Activated naive CD8-positive, alpha-beta T cell treated with anti-CD3 and anti-CD28 coated beads, Interleukin-2, amount 10 ng/mL, durations not matched to agents 7 days and 5 days (primary cell): ENCODE measurements around the gene HYOU1. TPM values are rescaled to one million over a fixed set of nuclear protein-coding genes. Genes with fewer than 3 reads are reported as not detected.

Source experiments
- ATAC-seq: fragments of 150-1000 bp; cut with Tn5 transposase; one replicate; pipeline ENCODE4 v1.10.0; 2021; ENCODE audit warnings: low read depth, moderate library complexity
- POLR2A ChIA-PET: fragments of 350-600 bp; sonication (Branson Sonifier 250); formaldehyde crosslinking; loops from one replicate; lab custom pipeline; 2021; ENCODE audit warnings: antibody characterized with exemption; lab: Charles Lee
- DNase-seq: peaks from one replicate; pipeline ENCODE4 v3.0.0; 2021
- H3K27ac Mint-ChIP-seq: one replicate; pipeline ENCODE4 v1.8.0; 2022; ENCODE audit warnings: mild to moderate bottlenecking, mixed read lengths
- H3K27me3 Mint-ChIP-seq: one replicate; pipeline ENCODE4 v1.8.0; 2022; ENCODE audit warnings: mild to moderate bottlenecking, moderate library complexity, mixed read lengths
- H3K36me3 Mint-ChIP-seq: one replicate; pipeline ENCODE4 v1.8.0; 2021; ENCODE audit warnings: mild to moderate bottlenecking, mixed read lengths
- H3K4me1 Mint-ChIP-seq: one replicate; pipeline ENCODE4 v1.8.0; 2021; ENCODE audit warnings: mixed read lengths
- H3K4me3 Mint-ChIP-seq: one replicate; pipeline ENCODE4 v1.8.0; 2022; ENCODE audit warnings: mild to moderate bottlenecking, moderate library complexity, mixed read lengths
- H3K9me3 Mint-ChIP-seq: one replicate; pipeline ENCODE4 v1.8.0; 2021; ENCODE audit warnings: mixed read lengths
- microRNA-seq: library from miRNA; unstranded; fragments of <30 nt; microRNA quantifications from one replicate; pipeline ENCODE4 v1.2.0, GENCODE V29; 2022
- total RNA-seq, 2 experiments: library from RNA; stranded (reverse); gene quantifications; one replicate each; pipeline ENCODE4 v1.2.3, GENCODE V29; 2021

HYOU1 gene
- total RNA-seq, 2 experiments from 2014 or later: 76.5 to 83.1 TPM

GRCh38 chr11:119000906-119001305 is 56.1 kb downstream of the HYOU1 start:
- Mint-ChIP-seq H3K9me3 (no peaks in the 10 kb centered on the region), H3K27ac (no peak overlapping the region), H3K4me1 (peaks cover 27% of the 10 kb centered on the region), H3K4me3 (no peak overlapping the region), H3K36me3 (peaks cover 20% of the 10 kb centered on the region), H3K27me3 (no peaks in the 10 kb centered on the region)
- ATAC-seq (no peak), DNase-seq (no peak)
- POLR2A ChIA-PET: no interaction called here

GRCh38 chr11:118998822-118999221 is 58.2 kb downstream of the HYOU1 start:
- H3K9me3 Mint-ChIP-seq: no peaks in the 10 kb centered on the region
- DNase-seq (no peak), ATAC-seq (no peak)
- H3K4me1 Mint-ChIP-seq: peaks cover 27% of the 10 kb centered on the region
- no peaks in the 10 kb centered on the region for H3K27me3 Mint-ChIP-seq
- POLR2A ChIA-PET: interaction anchor here (0.9 to 1.5 kb wide), 2 partner anchors 16 to 17 kb away, joined by 3 read pairs; no protein-coding TSS in a partner anchor
- H3K27ac Mint-ChIP-seq: peak overlapping the region; percentile 99
- H3K4me3 Mint-ChIP-seq: peak overlapping the region; percentile 100
- H3K36me3 Mint-ChIP-seq: peaks cover 18% of the 10 kb centered on the region

- POLR2A ChIA-PET: interaction anchor here (0.7 to 2.9 kb wide), 10 partner anchors 13 to 208 kb away, joined by 3 to 34 read pairs (median 4); partner anchors contain the start of genes C2CD2L, DDX6, RPS25 and TRAPPC4
- Mint-ChIP-seq H3K27ac (peak overlapping the region; percentile 99), H3K27me3 (no peaks in the 10 kb centered on the region), H3K4me1 (peaks cover 27% of the 10 kb centered on the region), H3K36me3 (peaks cover 15% of the 10 kb centered on the region), H3K4me3 (peak overlapping the region; percentile 100), H3K9me3 (no peaks in the 10 kb centered on the region)
- DNase-seq (no peak), ATAC-seq (peak; percentile 19)
Measured at GRCh38 chr11:118998388-118998717, 58.7 kb downstream of the HYOU1 start.

- Mint-ChIP-seq H3K4me3 (peak within 1 kb of the TSS; percentile 100), H3K36me3 (peaks cover 11% of the 10 kb centered on the region), H3K27me3 (no peaks in the 10 kb centered on the region), H3K9me3 (no peaks in the 10 kb centered on the region), H3K27ac (peak within 1 kb of the TSS; percentile 99), H3K4me1 (peaks cover 25% of the 10 kb centered on the region)
- POLR2A ChIA-PET: interaction anchor here (0.5 to 2.9 kb wide), 19 partner anchors 9 to 265 kb away, joined by 3 to 34 read pairs (median 4); partner anchors contain the start of genes C2CD2L, DDX6, RPS25 and SLC37A4
- peak; percentile 96 for ATAC-seq
- peak; percentile 97 for DNase-seq
Measured at GRCh38 chr11:118997627-118998387, 59.2 kb downstream of the HYOU1 start, which contains the start of gene CENATAC. Gene CENATAC (plus strand): TSS chr11:118998138. CDS start chr11:118998198, 60 bp downstream.

- Mint-ChIP-seq H3K36me3 (peaks cover 9% of the 10 kb centered on the region), H3K27me3 (no peaks in the 10 kb centered on the region), H3K4me1 (peaks cover 25% of the 10 kb centered on the region), H3K27ac (peak overlapping the region; percentile 99), H3K4me3 (peak overlapping the region; percentile 100), H3K9me3 (no peaks in the 10 kb centered on the region)
- POLR2A ChIA-PET: interaction anchor here (0.5 to 2.9 kb wide), 16 partner anchors 8 to 266 kb away, joined by 3 to 34 read pairs (median 4); partner anchors contain the start of genes DDX6, RPS25, SLC37A4 and TRAPPC4
- DNase-seq (peak; percentile 51), ATAC-seq (peak; percentile 27)
Measured at GRCh38 chr11:118996926-118997626, 59.9 kb downstream of the HYOU1 start.

Small RNAs within 50 kb of the gene (microRNA-seq; reads per million reads assigned to microRNA genes)
- gene MIR3656: not detected

Other genes starting within 250 kb of the HYOU1 start
- gene CXCR5, start 173.3 kb downstream of the HYOU1 start, total RNA-seq: 1 to 10 TPM; 1.9 to 2.2 TPM
- gene BCL9L, start 131.3 kb downstream of the HYOU1 start, total RNA-seq: 100 to 1,000 TPM; 116 to 128 TPM
- under 1 TPM in 1 of 2 experiments, not detected in 1; 0.44 TPM for gene UPK2, start 100.9 kb downstream of the HYOU1 start, total RNA-seq
- gene FOXR1, start 85.4 kb downstream of the HYOU1 start, total RNA-seq: not detected
- gene CENATAC, start 59.1 kb downstream of the HYOU1 start, total RNA-seq: 10 to 100 TPM; 66.8 to 74.2 TPM
- gene RPS25, start 38.9 kb downstream of the HYOU1 start, total RNA-seq: 1,000 to 10,000 TPM; 1,397 to 1,460 TPM
- gene TRAPPC4, start 38.4 kb downstream of the HYOU1 start, total RNA-seq: 10 to 100 TPM; 80.5 to 84.4 TPM
- gene SLC37A4, start 26.3 kb downstream of the HYOU1 start, total RNA-seq: 10 to 100 TPM; 20.3 to 23.9 TPM
- gene VPS11, start 10.6 kb upstream of the HYOU1 start, total RNA-seq: 10 to 100 TPM; 41.2 to 46.2 TPM
- 10 to 100 TPM; 18.0 to 18.8 TPM for gene HMBS, start 27.7 kb upstream of the HYOU1 start, total RNA-seq
- 10 to 100 TPM; 43.2 to 56.1 TPM for gene DPAGT1, start 44.6 kb upstream of the HYOU1 start, total RNA-seq
- gene C2CD2L, start 50.1 kb upstream of the HYOU1 start, total RNA-seq: 10 to 100 TPM; 32.2 to 32.6 TPM
- gene HINFP, start 64.4 kb upstream of the HYOU1 start, total RNA-seq: 10 to 100 TPM; 52.4 to 52.6 TPM
- gene ABCG4, start 91.8 kb upstream of the HYOU1 start, total RNA-seq: not detected
- gene NLRX1, start 111.5 kb upstream of the HYOU1 start, total RNA-seq: 10 to 100 TPM; 20.7 to 25.2 TPM
- gene NHERF4, start 128.3 kb upstream of the HYOU1 start, total RNA-seq: under 1 TPM in 1 of 2 experiments, not detected in 1; 0.30 TPM
- 10 to 100 TPM; 45.1 to 45.2 TPM for gene CBL, start 149.1 kb upstream of the HYOU1 start, total RNA-seq